ENCODE measurements around the gene OTOF. TPM values are rescaled to one million over a fixed set of nuclear protein-coding genes. Genes with fewer than 3 reads are reported as not detected.

Gene OTOF
- total and polyA plus RNA-seq, 9 of the 15 experiments (the other 6 are each of a cell fraction or from before 2014, with no cell fraction given), result 0.03 to 0.11 (median 0.06) TPM; not detected in 5

DNA sequence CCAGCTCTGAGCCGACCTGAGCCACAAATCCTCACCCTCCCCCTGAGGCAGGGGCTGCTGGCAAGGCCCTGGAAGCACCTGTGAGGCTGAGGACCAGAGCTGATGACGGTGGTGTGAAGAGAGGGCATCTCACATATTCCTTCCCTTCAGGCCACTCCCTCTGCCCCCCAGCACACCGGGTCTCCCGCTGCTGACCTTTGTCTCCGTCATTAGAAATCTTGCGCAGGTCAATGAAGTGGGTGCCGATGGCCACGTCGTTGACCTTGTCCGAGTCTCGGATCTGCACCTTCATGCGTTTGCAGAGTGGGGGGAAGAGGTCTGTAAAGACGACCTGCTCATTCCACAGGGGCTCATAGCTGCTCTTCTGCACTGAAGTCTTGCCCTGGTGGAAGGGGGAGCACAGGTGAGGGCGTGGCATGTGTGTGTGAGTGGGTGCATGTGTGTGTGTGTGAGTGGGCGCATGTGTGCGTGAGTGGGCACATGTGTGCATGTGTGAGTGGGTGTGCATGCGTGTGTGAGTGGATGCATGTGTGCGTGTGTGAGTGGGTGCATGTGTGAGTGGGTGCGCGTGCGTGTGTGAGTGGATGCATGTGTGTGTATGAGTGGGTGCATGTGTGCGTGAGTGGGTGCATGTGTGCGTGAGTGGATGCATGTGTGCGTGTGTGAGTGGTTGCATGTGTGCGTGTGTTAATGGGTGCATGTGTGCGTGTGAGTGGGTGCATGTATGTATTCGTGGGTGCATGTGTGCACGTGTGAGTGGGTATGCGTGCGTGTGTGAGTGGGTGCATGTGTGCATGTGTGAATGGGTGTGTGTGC, 4.5 kb upstream of the OTOF start:
- no peak overlapping the region for H3K4me2 ChIP-seq (ENCODE audit: insufficient read depth, low read length)
- no peak for DNase-seq (ENCODE audit: extremely low read depth in 1 of 4, low spot score in 3 of 4)
- H3K4me3 ChIP-seq, result no peak overlapping the region
- peaks cover 5% of the 10 kb centered on the region; the same call in 1 of the 2 replicates for H4K20me1 ChIP-seq (replicated peaks; ENCODE audit: control insufficient read depth, insufficient read depth, low read length)
- WGBS (ENCODE audit: insufficient coverage, low coverage, missing lambda C conversion rate), result 34% methylated on average over 27 of the region's 30 CpGs
- ChIA-PET CTCF (ENCODE audit: low intra/inter-chr PET ratio) (no interaction called here), POLR2A (no interaction called here)
- peaks cover 2 to 29% of the 10 kb centered on the region in 2 experiments; a peak in 3 of 5 replicates for H3K27me3 ChIP-seq (ENCODE audit: control insufficient read depth in 2 of 2, insufficient read depth in 2 of 2, low read length in 2 of 2)
- H3K9ac ChIP-seq (ENCODE audit: insufficient read depth in 1 of 2, low read depth in 2 of 2, low read length in 2 of 2), result no peak overlapping the region
- H3K4me1 ChIP-seq (replicated peaks in 1 of 2; ENCODE audit: control insufficient read depth in 2 of 2, insufficient read depth in 2 of 2, low read length in 2 of 2), result peaks cover 0 to 19% of the 10 kb centered on the region in 2 experiments; a peak in 2 of 5 replicates
- FAIRE-seq, result no peak
- H3K79me2 ChIP-seq (ENCODE audit: control insufficient read depth, insufficient read depth, low read length), result no peaks in the 10 kb centered on the region
- no peak for ATAC-seq
- intact Hi-C loops (cut with micrococcal nuclease) (no loop called here), in situ Hi-C loops (cut with MboI) (no loop called here)
- no peaks in the 10 kb centered on the region for H3K36me3 ChIP-seq (ENCODE audit: control insufficient read depth, insufficient read depth, low read length)
- no TSS peak for BruUV-seq (replicated peaks)
- H3K9me1 ChIP-seq (ENCODE audit: control insufficient read depth, insufficient read depth, low read length), result no peaks in the 10 kb centered on the region
- H3K27ac ChIP-seq (ENCODE audit: extremely low read depth, low read depth, low read length), result no peak overlapping the region
- TF ChIP-seq RFX5 (IDR thresholded peaks at IDR 0.05; ENCODE audit: low read depth, low read length) (no peak), RBM25 (IDR thresholded peaks at IDR 0.05; ENCODE audit: low read depth, low read length, severe bottlenecking) (no peak), HOXB6 (CRISPR knock-in tag; IDR thresholded peaks at IDR 0.05; ENCODE audit: borderline replicate concordance) (no peak), ZNF695 (CRISPR knock-in tag; IDR thresholded peaks at IDR 0.05) (no peak), MYNN (IDR thresholded peaks at IDR 0.05) (0 out of 2 replicates have a peak, but pooled peaks have one; percentile 23), MYNN (CRISPR knock-in tag; IDR thresholded peaks at IDR 0.05) (no peak)
- TF ChIP-seq, protein P1, sequence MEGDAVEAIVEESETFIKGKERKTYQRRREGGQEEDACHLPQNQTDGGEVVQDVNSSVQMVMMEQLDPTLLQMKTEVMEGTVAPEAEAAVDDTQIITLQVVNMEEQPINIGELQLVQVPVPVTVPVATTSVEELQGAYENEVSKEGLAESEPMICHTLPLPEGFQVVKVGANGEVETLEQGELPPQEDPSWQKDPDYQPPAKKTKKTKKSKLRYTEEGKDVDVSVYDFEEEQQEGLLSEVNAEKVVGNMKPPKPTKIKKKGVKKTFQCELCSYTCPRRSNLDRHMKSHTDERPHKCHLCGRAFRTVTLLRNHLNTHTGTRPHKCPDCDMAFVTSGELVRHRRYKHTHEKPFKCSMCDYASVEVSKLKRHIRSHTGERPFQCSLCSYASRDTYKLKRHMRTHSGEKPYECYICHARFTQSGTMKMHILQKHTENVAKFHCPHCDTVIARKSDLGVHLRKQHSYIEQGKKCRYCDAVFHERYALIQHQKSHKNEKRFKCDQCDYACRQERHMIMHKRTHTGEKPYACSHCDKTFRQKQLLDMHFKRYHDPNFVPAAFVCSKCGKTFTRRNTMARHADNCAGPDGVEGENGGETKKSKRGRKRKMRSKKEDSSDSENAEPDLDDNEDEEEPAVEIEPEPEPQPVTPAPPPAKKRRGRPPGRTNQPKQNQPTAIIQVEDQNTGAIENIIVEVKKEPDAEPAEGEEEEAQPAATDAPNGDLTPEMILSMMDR (IDR thresholded peaks at IDR 0.05 in 2 of 3, conservative IDR thresholded peaks at IDR 0.05 in 1 of 3; ENCODE audit: insufficient read depth in 2 of 3, low read depth in 1 of 3, low read length in 3 of 3), result no peak
- TF ChIP-seq, protein P2, sequence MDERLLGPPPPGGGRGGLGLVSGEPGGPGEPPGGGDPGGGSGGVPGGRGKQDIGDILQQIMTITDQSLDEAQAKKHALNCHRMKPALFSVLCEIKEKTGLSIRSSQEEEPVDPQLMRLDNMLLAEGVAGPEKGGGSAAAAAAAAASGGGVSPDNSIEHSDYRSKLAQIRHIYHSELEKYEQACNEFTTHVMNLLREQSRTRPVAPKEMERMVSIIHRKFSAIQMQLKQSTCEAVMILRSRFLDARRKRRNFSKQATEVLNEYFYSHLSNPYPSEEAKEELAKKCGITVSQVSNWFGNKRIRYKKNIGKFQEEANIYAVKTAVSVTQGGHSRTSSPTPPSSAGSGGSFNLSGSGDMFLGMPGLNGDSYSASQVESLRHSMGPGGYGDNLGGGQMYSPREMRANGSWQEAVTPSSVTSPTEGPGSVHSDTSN (CRISPR knock-in tag; IDR thresholded peaks at IDR 0.05; ENCODE audit: low read depth), result no peak
- TF ChIP-seq, protein P2 (tag; conservative IDR thresholded peaks at IDR 0.05; ENCODE audit: low read depth), result no peak
- no peaks in the 10 kb centered on the region; the same call in 1 of the 2 replicates for H3K9me3 ChIP-seq (replicated peaks; ENCODE audit: control insufficient read depth, insufficient read depth, low read depth, low read length)
- no peak overlapping the region for H2AFZ ChIP-seq (ENCODE audit: low read depth, low read length)
